Fibroblast of peridontal ligament (primary cell): ENCODE results near the gene CBX1.
A peak's percentile ranks its signal among the peaks of the same experiment; 100 is the strongest.
"Not testable (repeated sequence)": the region's sequence is repeated elsewhere in the genome, so short reads cannot be mapped to it uniquely, and the experiment has no call there.

ENCODE experiments used
- DNase-seq: peaks from one replicate; pipeline ENCODE4 v3.0.0-alpha.2; 2010; ENCODE audit errors: extremely low read depth

Gene CBX1

DNA sequence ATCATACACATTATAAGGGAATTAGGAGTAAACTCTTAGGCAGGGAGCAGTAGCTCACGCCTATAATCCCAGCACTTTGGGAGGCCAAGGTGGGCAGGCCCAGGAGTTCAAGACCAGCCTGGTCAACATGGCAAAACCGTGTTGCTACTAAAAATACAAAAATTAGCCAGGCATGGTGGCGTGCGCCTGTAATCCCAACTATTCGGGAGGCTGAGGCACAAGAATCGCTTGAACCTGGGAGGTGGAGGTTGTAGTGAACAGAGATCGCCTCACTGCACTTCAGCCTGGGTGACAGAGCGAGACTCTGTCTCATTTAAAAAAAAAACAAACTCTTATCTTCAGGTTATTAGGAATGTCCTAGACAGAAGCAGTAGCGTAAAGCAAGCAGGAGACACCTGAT, 28.5 kb downstream of the CBX1 start:
- not testable (repeated sequence) for DNase-seq

- peak; percentile 56 for DNase-seq
Measured at GRCh38 chr17:48071654-48072053, 29.6 kb downstream of the CBX1 start.

- no peak for DNase-seq
Measured at GRCh38 chr17:48070195-48070594, 31.1 kb downstream of the CBX1 start.

- DNase-seq: peak; percentile 67
Measured at GRCh38 chr17:48068491-48068961, 32.8 kb downstream of the CBX1 start.

DNA sequence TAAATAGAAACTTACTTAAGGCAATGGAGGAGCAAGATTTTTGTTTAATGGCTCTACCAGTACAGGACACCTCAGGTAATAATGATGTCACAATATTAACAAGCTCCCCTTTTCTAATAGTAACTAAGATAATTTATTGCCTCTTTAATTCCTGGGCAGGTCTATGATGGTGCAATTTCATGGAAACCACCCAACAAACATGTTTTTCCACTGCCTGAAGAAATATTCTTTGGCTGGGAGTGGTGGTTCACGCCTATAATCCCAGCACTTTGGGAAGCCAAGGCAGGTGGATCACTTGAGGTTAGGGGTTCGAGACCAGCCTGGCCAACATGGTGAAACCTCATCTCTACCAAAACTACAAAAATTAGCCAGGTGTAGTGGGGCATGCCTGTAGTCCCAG, 33.5 kb downstream of the CBX1 start:
- DNase-seq: not testable (repeated sequence)

- DNase-seq: no peak
Measured at GRCh38 chr17:48067245-48067644, 34.0 kb downstream of the CBX1 start.

DNA sequence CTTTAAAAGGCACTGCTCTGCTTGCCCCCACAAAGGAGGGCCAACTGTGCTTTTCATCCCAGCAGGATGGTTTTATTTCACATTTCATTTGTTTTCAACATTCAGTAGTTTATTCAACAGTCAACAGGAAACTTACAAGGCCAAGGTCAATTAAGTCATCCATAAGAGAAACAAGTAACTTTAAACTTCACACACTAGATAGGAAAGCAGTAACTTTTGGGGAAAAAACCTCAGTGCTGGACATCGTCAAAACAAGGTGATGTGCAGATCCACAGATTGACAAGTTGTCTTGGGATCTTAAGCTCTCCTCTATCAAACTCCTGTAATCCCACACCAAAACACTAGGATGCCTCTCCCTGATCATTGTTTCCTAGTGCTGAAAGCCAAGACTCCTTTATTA, 34.6 kb downstream of the CBX1 start:
- no peak for DNase-seq

- DNase-seq: no peak
Measured at GRCh38 chr17:48066192-48066591, 35.1 kb downstream of the CBX1 start.

- no peak for DNase-seq
Measured at GRCh38 chr17:48064638-48065037, 36.6 kb downstream of the CBX1 start.

DNA sequence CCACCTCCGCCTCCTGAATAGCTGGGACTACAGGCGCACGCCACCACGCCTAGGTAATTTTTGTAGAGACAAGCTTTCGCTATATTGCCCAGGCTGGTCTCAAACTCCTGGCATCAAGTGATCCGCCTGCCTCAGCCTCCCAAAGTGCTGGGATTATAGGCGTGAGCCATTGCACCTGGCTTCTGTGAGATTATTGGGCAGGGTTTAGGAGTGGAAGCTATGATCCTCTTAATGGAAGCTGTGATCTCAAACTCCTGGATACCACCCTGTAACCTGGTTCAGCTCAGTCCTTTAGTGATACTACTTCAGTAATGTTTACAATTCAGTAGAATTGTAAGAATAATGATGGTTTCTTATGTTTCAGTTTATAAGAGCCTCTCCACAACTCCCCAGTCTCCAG, 39.0 kb downstream of the CBX1 start:
- no peak for DNase-seq

GRCh38 chr17:48060249-48060648, 41.0 kb downstream of the CBX1 start:
- DNase-seq: no peak

- no peak for DNase-seq
Measured at GRCh38 chr17:48059125-48059668, 42.1 kb downstream of the CBX1 start.

DNA sequence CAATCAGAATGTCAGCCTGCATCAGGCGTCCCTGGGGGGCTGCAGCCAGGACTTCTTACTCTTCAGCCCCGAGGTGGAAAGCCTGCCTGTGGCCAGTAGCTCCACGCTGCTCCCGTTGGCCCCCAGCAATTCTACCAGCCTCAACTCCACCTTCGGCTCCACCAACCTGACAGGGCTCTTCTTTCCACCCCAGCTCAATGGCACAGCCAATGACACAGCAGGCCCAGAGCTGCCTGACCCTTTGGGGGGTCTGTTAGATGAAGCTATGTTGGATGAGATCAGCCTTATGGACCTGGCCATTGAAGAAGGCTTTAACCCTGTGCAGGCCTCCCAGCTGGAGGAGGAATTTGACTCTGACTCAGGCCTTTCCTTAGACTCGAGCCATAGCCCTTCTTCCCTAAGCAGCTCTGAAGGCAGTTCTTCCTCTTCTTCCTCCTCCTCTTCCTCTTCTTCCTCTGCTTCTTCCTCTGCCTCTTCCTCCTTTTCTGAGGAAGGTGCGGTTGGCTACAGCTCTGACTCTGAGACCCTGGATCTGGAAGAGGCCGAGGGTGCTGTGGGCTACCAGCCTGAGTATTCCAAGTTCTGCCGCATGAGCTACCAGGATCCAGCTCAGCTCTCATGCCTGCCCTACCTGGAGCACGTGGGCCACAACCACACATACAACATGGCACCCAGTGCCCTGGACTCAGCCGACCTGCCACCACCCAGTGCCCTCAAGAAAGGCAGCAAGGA, 42.7 kb downstream of the CBX1 start:
- no peak for DNase-seq

DNA sequence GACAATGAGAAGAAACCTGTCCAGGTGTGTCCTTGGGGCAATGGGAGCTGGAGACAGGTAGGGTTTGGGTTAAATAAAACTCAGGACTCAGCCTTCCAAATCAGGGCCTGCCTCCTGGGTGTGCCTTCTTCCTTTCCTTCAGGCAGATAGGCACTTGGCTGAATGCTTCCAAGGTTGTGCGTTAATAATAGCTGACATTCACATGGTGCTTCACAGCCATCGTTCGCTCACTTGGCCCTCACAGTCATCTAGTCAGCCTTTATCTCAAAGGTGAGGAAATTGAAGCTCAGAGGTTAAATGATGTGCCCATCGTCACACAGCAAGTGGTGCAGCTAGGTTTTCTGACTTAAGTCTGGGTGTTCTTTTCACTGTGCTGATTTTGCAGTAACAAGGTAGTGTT, 43.7 kb downstream of the CBX1 start:
- no peak for DNase-seq

DNA sequence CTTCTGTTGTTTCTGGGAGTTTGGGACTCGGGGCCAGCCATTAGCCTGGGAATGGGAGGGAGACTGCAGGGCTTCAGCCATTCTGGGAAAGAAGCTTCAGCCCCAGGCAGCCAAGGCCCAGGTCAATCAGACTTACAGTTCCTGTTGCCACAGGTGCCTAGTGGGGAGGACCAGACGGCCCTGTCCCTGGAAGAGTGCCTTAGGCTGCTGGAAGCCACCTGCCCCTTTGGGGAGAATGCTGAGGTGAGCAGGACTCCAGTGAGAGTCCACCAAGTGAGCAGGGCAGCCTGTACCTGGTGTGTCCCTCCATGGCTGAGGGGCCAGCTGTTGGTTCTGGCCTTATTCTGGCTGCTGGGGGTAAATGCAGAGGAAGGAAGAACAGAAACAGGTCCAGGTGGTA, 44.4 kb downstream of the CBX1 start:
- DNase-seq: no peak

GRCh38 chr17:48056246-48056745, 45.0 kb downstream of the CBX1 start:
- DNase-seq: no peak

DNA sequence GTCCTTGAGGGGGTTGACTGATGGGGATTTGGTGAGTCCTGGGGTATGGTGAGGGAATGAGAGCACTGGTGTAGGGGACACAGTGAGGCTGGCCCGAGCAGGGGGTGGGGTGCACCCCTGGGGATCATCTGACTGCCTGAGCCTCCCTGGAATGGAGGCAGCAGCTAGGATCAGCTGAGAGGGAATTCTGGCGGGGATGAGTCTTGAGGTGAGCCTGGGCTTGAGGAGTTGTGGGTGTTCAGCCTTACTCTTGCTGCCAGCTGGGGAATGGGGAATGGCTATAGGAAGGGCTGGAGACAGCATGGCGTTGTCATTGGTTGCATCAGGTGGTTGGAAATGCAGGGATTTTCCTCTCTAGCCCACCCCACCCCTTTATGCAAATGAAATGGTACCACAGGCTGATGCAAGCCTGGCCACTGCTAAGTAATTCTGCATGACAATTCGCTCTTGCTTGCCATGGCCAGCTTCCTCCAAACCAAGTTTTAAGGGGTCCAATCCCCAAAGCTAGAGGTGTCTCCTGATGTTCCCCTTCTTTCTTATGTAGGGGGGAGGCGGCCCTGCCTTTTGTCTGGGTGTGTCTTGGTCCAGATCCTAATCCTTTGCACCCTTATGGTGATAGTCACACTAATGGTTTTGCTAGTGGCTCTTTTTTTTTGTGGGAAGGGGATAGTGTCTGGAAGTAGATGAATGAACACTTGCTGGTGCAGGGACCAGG, 45.6 kb downstream of the CBX1 start:
- DNase-seq: peak; percentile 91

- DNase-seq: peak; percentile 55
Measured at GRCh38 chr17:48054238-48055185, 46.8 kb downstream of the CBX1 start.

DNA sequence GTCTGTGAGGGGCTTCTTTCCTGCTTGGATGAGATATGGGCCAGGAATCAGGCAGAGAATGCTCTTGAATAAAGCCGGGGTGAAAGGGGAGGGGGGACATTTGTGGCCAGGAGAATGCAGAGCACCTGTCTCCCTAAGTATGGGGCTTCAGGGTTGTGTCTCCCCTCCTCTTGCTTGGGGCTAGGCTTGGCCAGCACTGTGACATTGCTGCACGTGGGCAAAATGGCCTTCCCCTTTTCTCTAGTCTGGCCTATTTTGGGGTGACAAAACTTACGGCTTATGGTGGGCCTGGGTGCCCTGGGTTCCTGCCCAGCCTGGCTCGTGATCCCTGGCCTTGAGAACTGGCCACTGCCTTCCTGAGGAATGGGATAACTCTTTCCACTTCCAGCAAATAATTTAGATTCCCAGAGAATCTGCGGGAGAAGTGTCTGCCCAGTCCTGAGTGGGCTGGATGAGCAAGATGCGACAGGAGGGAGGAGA, 47.5 kb downstream of the CBX1 start:
- DNase-seq: no peak

DNA sequence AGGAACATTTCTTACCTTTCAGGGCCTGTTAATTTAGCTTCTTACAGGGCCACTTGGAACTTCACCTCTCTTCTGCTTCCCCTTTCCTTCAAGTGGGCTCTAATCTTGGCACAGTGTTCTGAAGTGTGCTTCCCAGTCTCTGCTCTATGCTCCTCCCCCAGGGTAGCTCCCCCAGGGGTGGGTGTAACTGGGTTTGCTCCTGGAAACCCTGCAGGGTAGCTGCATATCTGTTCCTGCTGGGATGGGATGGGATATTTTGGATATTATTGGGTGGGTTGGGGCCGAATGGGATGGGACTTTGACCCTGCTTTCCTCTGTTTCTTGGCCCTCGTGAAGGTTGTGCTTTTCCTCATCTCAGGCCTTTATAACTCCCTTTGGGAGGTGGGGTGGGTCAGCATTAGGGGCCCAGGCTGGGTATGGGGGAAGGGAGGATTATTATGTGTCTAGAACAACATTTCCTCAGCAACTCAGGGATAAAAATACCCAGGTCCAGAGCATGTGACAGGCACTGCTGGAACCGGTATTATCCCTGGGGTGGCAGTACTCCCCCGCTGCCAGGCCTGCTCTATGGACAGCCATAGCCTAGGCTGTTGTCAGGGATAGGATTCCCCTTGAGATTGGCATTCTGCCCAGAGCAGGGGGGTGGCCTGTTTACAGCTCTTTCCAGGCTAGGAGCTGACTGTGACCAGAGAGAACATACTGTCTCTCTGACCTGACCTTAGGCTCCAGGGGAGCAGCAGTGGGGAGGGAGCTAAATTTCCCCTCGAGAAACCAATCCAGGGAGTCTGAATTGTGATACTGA, 48.1 kb downstream of the CBX1 start:
- no peak for DNase-seq
